Activated T-cell treated with anti-CD3 and anti-CD28 coated beads, Interleukin-2, amount 50 U/mL, for 1 hour (primary cell): ENCODE results near the gene SLC37A1.

ENCODE experiments used
- DNase-seq: peaks from one replicate; pipeline ENCODE4 v3.0.0-alpha.2; 2020

SLC37A1 gene

GRCh38 chr21:42546433-42546832, 32.8 kb downstream of the SLC37A1 start:
- no peak for DNase-seq

- DNase-seq: no peak
Measured at GRCh38 chr21:42547001-42547905, 33.6 kb downstream of the SLC37A1 start.

GRCh38 chr21:42547906-42548365, 34.3 kb downstream of the SLC37A1 start:
- DNase-seq: no peak

GRCh38 chr21:42548687-42549406, 35.2 kb downstream of the SLC37A1 start:
- DNase-seq: no peak

GRCh38 chr21:42550817-42551216, 37.2 kb downstream of the SLC37A1 start:
- no peak for DNase-seq

GRCh38 chr21:42552407-42553336, 39.0 kb downstream of the SLC37A1 start:
- DNase-seq: peak; percentile 1

- peak; percentile 5 for DNase-seq
Measured at GRCh38 chr21:42553435-42553834, 39.8 kb downstream of the SLC37A1 start.

GRCh38 chr21:42554251-42554961, 40.8 kb downstream of the SLC37A1 start:
- peak; percentile 5 for DNase-seq

GRCh38 chr21:42555756-42556438, 42.2 kb downstream of the SLC37A1 start:
- DNase-seq: peak; percentile 5

- DNase-seq: peak; percentile 10
Measured at GRCh38 chr21:42556476-42556875, 42.8 kb downstream of the SLC37A1 start.

GRCh38 chr21:42556960-42557359, 43.3 kb downstream of the SLC37A1 start:
- no peak for DNase-seq

GRCh38 chr21:42557420-42557819, 43.8 kb downstream of the SLC37A1 start:
- DNase-seq: peak; percentile 1

- no peak for DNase-seq
Measured at GRCh38 chr21:42558368-42558767, 44.7 kb downstream of the SLC37A1 start.

GRCh38 chr21:42558846-42559245, 45.2 kb downstream of the SLC37A1 start:
- no peak for DNase-seq

GRCh38 chr21:42559326-42559725, 45.7 kb downstream of the SLC37A1 start:
- no peak for DNase-seq

GRCh38 chr21:42560517-42561179, 47.0 kb downstream of the SLC37A1 start:
- peak; percentile 6 for DNase-seq

GRCh38 chr21:42561762-42562650, 48.4 kb downstream of the SLC37A1 start:
- DNase-seq: peak; percentile 8

- DNase-seq: peak; percentile 11
Measured at GRCh38 chr21:42562816-42563215, 49.2 kb downstream of the SLC37A1 start.

GRCh38 chr21:42563261-42563660, 49.6 kb downstream of the SLC37A1 start:
- DNase-seq: no peak

- peak; percentile 7 for DNase-seq
Measured at GRCh38 chr21:42563686-42564085, 50.0 kb downstream of the SLC37A1 start.
